ENCODE measurements around the gene IFTAP. TPM values are rescaled to one million over a fixed set of nuclear protein-coding genes. Genes with fewer than 3 reads are reported as not detected.
A peak's percentile ranks its signal among the peaks of the same experiment; 100 is the strongest.

Gene IFTAP
- total and polyA plus RNA-seq, 10 of the 15 experiments (the other 5 are each of a cell fraction or from before 2014, with no cell fraction given) = 0.32 to 1.0 (median 0.63) TPM; not detected in 2

- TF ChIP-seq ZNF622 (IDR thresholded peaks at IDR 0.05) (no peak), CREM (IDR thresholded peaks at IDR 0.05; ENCODE audit: low read depth) (peak; percentile 53; the same call in 1 of the 2 replicates), CEBPB (IDR thresholded peaks at IDR 0.05; ENCODE audit: borderline replicate concordance in 1 of 2, low read depth in 2 of 2, low read length in 2 of 2) (no peak), SMARCA5 (IDR thresholded peaks at IDR 0.05) (no peak), SRF (IDR thresholded peaks at IDR 0.05; ENCODE audit: low read depth in 2 of 2, low read length in 2 of 2) (no peak), GABPA (IDR thresholded peaks at IDR 0.05; ENCODE audit: low read depth) (no peak), IRF5 (IDR thresholded peaks at IDR 0.05; ENCODE audit: borderline replicate concordance) (no peak), CEBPZ (IDR thresholded peaks at IDR 0.05; ENCODE audit: low read depth, low read length) (no peak), RAD21 (IDR thresholded peaks at IDR 0.05; ENCODE audit: insufficient read depth, low read depth, low read length) (peak; percentile 39; the same call in 1 of the 2 replicates), SREBF1 (IDR thresholded peaks at IDR 0.05; ENCODE audit: low read length) (no peak), CBFB (IDR thresholded peaks at IDR 0.05; ENCODE audit: low read depth) (0 out of 2 replicates have a peak, but pooled peaks have one; percentile 24), EP300 (IDR thresholded peaks at IDR 0.05; ENCODE audit: borderline replicate concordance in 1 of 2, control insufficient read depth in 1 of 2, low read depth in 2 of 2, low read length in 2 of 2) (peak; percentile 36 to 56; a peak in 1 of 4 replicates), BMI1 (IDR thresholded peaks at IDR 0.05; ENCODE audit: borderline replicate concordance) (no peak)
Observed at GRCh38 chr11:36703055-36703404, 108.7 kb downstream of the IFTAP start (continued).

Other genes with a start within 250 kb of the IFTAP start
- gene TRAF6, start 84.2 kb upstream of the IFTAP start, total RNA-seq (2014; rRNA removed) = 6.3 and 7.5 TPM in 2 replicates
- gene TRAF6, start 84.2 kb upstream of the IFTAP start, total RNA-seq (2014; rRNA removed; fragmentation: Illumina TruSeq; extraction: Trizol) = 4.8 and 6.9 TPM in 2 replicates
- gene TRAF6, start 84.2 kb upstream of the IFTAP start, total RNA-seq (2021) = 6.7 and 7.1 TPM in 2 replicates
- 10.9 and 11.7 TPM in 2 replicates for gene TRAF6, start 84.2 kb upstream of the IFTAP start, polyA plus RNA-seq (2011; rRNA removed)
- 5.3 and 6.8 TPM in 2 replicates for gene TRAF6, start 84.2 kb upstream of the IFTAP start, polyA plus RNA-seq (2014; fragmentation: Illumina TruSeq; extraction: Trizol)
- gene TRAF6, start 84.2 kb upstream of the IFTAP start, polyA plus RNA-seq (2014; fragmentation: Nextera tagmentation; extraction: Ambion mirVana) = 1 to 10 TPM; 1.4 to 2.6 TPM
- 3.4 and 4.4 TPM in 2 replicates for gene TRAF6, start 84.2 kb upstream of the IFTAP start, polyA plus RNA-seq (2014; rRNA removed)
- gene TRAF6, start 84.2 kb upstream of the IFTAP start, polyA plus RNA-seq (2016; fragmentation: Nextera tagmentation; extraction: Ambion mirVana) = 10 to 100 TPM in 1 of 2 experiments, 1 to 10 TPM in 1; 8.3 to 10.5 TPM
- gene RAG1, start 26.5 kb upstream of the IFTAP start, total RNA-seq (2014; rRNA removed) = 0.11 TPM in 1 of 2 replicates, not detected in the other
- 0.04 TPM in 1 of 2 replicates, not detected in the other for gene RAG1, start 26.5 kb upstream of the IFTAP start, total RNA-seq (2014; rRNA removed; fragmentation: Illumina TruSeq; extraction: Trizol)
- gene RAG1, start 26.5 kb upstream of the IFTAP start, total RNA-seq (2021) = 0.05 TPM in 1 of 2 replicates, not detected in the other
- 0.03 and 0.08 TPM in 2 replicates for gene RAG1, start 26.5 kb upstream of the IFTAP start, polyA plus RNA-seq (2011; rRNA removed)
- 0.03 TPM in 1 of 2 replicates, not detected in the other for gene RAG1, start 26.5 kb upstream of the IFTAP start, polyA plus RNA-seq (2014; fragmentation: Illumina TruSeq; extraction: Trizol)
- not detected for gene RAG1, start 26.5 kb upstream of the IFTAP start, polyA plus RNA-seq (2014; fragmentation: Nextera tagmentation; extraction: Ambion mirVana)
- gene RAG1, start 26.5 kb upstream of the IFTAP start, polyA plus RNA-seq (2014; rRNA removed) = 0.01 TPM in 2 replicates
- gene RAG1, start 26.5 kb upstream of the IFTAP start, polyA plus RNA-seq (2016; fragmentation: Nextera tagmentation; extraction: Ambion mirVana) = under 1 TPM in 1 of 2 experiments, not detected in 1; 0.44 TPM
- not detected in 2 replicates for gene RAG2, start 3.7 kb downstream of the IFTAP start, total RNA-seq (2014; rRNA removed)
- gene RAG2, start 3.7 kb downstream of the IFTAP start, total RNA-seq (2014; rRNA removed; fragmentation: Illumina TruSeq; extraction: Trizol) = not detected in 2 replicates
- not detected in 2 replicates for gene RAG2, start 3.7 kb downstream of the IFTAP start, total RNA-seq (2021)
- gene RAG2, start 3.7 kb downstream of the IFTAP start, polyA plus RNA-seq (2011; rRNA removed) = not detected in 2 replicates
- gene RAG2, start 3.7 kb downstream of the IFTAP start, polyA plus RNA-seq (2014; fragmentation: Illumina TruSeq; extraction: Trizol) = not detected in 2 replicates
- not detected for gene RAG2, start 3.7 kb downstream of the IFTAP start, polyA plus RNA-seq (2014; fragmentation: Nextera tagmentation; extraction: Ambion mirVana)
- gene RAG2, start 3.7 kb downstream of the IFTAP start, polyA plus RNA-seq (2014; rRNA removed) = not detected in 2 replicates
- not detected for gene RAG2, start 3.7 kb downstream of the IFTAP start, polyA plus RNA-seq (2016; fragmentation: Nextera tagmentation; extraction: Ambion mirVana)